RWPE2 (cell line): Measurements from ENCODE around the gene ANK3.

ENCODE experiments used
- ATAC-seq: fragments of 200-7000 bp; cut with Tn5 transposase; 3 replicates; pipeline ENCODE4 v1.9.1; 2021; ENCODE audit warnings: low read depth
- DNase-seq: peaks from one replicate; pipeline ENCODE4 v3.0.0-alpha.2; 2020; ENCODE audit warnings: low spot score
- H3K27ac ChIP-seq: fragments of 450-650 bp; 2 replicates; pipeline ENCODE4 v1.5.1; 2017; ENCODE audit warnings: mild to moderate bottlenecking; ENCODE audit not compliant: poor library complexity, severe bottlenecking
- H3K27me3 ChIP-seq: fragments of 250-450 bp; sonication (Bioruptor Pico); 2 replicates; pipeline ENCODE4 v1.5.1; 2021; ENCODE audit warnings: mild to moderate bottlenecking, moderate library complexity; ENCODE audit not compliant: insufficient read depth, poor library complexity, severe bottlenecking
- H3K36me3 ChIP-seq: fragments of 250-450 bp; sonication (Bioruptor Pico); 2 replicates; pipeline ENCODE4 v1.5.1; 2020; ENCODE audit warnings: low read depth, mild to moderate bottlenecking, moderate library complexity
- H3K4me1 ChIP-seq: fragments of 250-450 bp; sonication (Bioruptor Pico); 2 replicates; pipeline ENCODE4 v1.5.1; 2021; ENCODE audit warnings: mild to moderate bottlenecking, moderate library complexity; ENCODE audit not compliant: insufficient read depth, poor library complexity, severe bottlenecking
- H3K4me3 ChIP-seq: fragments of 250-450 bp; sonication (Bioruptor Pico); 2 replicates; pipeline ENCODE4 v1.5.1; 2021; ENCODE audit warnings: mild to moderate bottlenecking, moderate library complexity; ENCODE audit not compliant: severe bottlenecking
- H3K9me3 ChIP-seq: fragments of 250-450 bp; sonication (Bioruptor Pico); 2 replicates; pipeline ENCODE4 v1.5.1; 2021; ENCODE audit warnings: mild to moderate bottlenecking, moderate library complexity; ENCODE audit not compliant: severe bottlenecking
- TF ChIP-seq, protein P1 (sequence below): fragments of 450-650 bp; IDR thresholded peaks from one replicate; pipeline ENCODE4 v1.5.1; 2017; ENCODE audit warnings: mild to moderate bottlenecking, moderate library complexity; ENCODE audit not compliant: poor library complexity, severe bottlenecking

The ANK3 gene

DNA sequence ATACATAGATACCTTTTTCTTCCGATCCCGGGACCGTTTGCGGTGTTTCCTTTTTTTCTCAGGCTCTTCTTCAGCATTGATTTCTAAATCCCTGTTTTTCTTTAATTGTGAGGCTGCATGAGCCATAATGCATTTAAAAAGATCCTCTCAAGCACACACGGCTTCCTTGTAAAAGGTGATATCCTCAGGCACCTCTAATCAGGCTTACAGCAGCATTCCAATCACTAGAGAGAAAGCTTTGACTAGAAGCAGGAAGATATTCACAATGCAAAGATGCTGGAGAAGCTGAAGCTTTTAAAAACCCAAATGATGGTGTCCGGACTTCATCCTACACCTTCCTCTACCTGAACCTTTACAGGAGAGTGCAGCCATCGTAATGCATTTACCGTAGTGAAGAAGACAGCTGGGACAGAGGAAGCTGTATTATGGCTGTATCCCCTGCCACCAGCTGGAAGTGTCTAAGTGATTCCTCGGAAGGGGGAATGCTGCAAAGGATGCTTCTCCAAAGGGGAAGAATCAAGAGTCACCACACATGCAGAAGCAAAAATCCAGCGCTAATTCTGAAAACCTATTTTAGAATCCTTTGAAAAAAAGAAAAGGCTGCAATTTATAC is at the start of gene ANK3:
TSS of gene ANK3 (minus strand) at position 463 of the 613 bp plus-strand sequence. CDS start at position 126, 337 bp downstream.
- TF ChIP-seq, protein P1, sequence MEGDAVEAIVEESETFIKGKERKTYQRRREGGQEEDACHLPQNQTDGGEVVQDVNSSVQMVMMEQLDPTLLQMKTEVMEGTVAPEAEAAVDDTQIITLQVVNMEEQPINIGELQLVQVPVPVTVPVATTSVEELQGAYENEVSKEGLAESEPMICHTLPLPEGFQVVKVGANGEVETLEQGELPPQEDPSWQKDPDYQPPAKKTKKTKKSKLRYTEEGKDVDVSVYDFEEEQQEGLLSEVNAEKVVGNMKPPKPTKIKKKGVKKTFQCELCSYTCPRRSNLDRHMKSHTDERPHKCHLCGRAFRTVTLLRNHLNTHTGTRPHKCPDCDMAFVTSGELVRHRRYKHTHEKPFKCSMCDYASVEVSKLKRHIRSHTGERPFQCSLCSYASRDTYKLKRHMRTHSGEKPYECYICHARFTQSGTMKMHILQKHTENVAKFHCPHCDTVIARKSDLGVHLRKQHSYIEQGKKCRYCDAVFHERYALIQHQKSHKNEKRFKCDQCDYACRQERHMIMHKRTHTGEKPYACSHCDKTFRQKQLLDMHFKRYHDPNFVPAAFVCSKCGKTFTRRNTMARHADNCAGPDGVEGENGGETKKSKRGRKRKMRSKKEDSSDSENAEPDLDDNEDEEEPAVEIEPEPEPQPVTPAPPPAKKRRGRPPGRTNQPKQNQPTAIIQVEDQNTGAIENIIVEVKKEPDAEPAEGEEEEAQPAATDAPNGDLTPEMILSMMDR, result no peak
- no peak for DNase-seq

DNA sequence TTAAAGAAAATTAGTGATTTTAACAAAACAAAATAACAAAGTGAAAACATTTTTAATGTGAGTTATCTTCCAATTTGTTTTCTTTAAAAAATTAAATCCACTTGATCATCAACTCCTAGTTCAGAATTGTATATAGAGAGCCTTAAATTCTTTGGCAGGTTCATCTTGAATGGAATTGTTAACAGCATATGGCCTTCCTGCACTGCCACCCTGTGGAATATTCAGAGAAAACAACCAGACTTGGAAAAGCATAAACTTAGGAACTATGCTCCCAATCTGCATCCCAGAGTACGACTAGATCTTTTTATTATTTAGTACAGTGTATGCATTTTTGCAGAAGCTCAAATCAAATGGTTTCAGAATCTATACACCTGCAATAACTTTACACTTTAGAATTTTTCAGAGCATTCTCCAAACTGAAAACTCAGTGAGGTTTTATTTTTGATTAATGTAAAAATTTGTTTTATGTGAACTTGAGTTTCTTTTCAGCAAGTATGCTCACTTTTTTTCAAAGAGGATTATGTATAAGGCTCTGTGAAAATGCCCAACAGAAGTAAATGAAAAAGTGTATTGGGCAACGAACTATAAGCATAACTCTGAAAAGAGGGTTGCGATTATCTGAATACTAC is 44.9 kb upstream of the ANK3 start:
- Histone ChIP-seq H3K36me3 (no peaks in the 10 kb centered on the region), H3K9me3 (no peaks in the 10 kb centered on the region), H3K4me3 (no peak overlapping the region), H3K27ac (no peak overlapping the region), H3K4me1 (peaks cover 14% of the 10 kb centered on the region), H3K27me3 (no peaks in the 10 kb centered on the region)
- DNase-seq (no peak), ATAC-seq (peak; percentile 61; the same call in 2 of the 3 replicates)
- TF ChIP-seq, protein P1, result peak; percentile 91

More for the DNA sequence above, at the start of gene ANK3:
- Histone ChIP-seq H3K27me3 (no peaks in the 10 kb centered on the region), H3K27ac (no peak within 1 kb of the TSS), H3K36me3 (no peaks in the 10 kb centered on the region), H3K4me1 (peaks cover 11% of the 10 kb centered on the region), H3K9me3 (no peaks in the 10 kb centered on the region), H3K4me3 (no peak within 1 kb of the TSS)
- ATAC-seq, result no peak

DNA sequence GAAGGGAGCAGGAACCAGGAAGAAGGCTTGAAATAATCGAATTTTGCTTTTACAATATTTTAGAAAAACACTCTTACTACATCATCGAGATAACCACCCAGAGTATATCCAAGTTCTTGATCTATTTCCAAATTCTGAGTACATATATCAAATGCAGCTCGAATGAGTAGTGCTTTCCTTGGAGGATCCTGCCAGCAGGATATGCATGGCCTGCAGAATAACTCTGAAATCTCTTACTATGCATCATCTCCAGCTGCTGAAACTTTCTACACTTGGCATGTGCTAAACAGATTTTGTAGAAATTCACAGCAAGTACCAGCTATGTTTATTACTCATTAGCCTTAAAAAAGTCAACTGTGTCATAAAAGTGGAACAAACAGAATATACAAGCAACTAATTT is 44.0 kb upstream of the ANK3 start:
- H3K27me3 ChIP-seq, result no peaks in the 10 kb centered on the region
- no peak for ATAC-seq
- H3K27ac ChIP-seq, result no peak overlapping the region
- TF ChIP-seq, protein P1, result no peak
- peaks cover 22% of the 10 kb centered on the region for H3K4me1 ChIP-seq
- DNase-seq, result no peak
- H3K9me3 ChIP-seq, result no peaks in the 10 kb centered on the region
- no peaks in the 10 kb centered on the region for H3K36me3 ChIP-seq
- no peak overlapping the region for H3K4me3 ChIP-seq

DNA sequence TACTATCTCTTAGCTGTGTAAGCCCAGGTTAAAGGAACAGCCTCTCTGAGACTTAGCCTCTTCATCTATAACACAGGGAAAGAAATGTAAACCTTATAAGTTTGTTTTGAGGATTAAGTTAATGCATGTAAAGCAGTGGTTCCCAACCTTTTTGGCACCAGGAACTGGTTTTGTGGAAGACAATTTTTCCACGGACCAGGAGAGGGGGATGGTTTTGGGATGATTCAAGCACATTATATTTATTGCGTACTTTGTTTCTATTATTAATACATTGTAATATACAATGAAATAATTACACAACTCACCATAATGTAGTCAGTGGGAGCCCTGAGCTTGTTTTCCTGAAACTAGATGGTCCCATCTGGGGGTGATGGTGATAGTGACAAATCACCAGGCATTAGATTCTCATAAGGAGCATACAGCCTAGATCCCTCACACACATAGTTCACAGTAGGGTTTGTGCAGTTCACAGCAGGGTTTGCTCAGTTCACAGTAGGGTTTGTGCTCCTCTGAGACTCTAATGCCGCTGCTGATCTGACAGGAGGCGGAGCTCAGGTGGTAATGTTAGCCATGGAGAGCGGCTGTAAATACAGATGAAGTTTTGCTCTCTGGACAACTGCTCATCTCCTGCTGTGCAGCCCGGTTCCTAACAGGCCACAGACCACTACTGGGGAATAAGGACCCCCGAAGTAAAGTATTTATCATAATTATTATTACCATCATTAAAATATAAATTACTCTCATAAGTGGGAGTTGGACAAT is 41.3 kb upstream of the ANK3 start:
- ATAC-seq, result no peak
- no peak overlapping the region for H3K27ac ChIP-seq
- H3K9me3 ChIP-seq, result no peaks in the 10 kb centered on the region
- no peaks in the 10 kb centered on the region for H3K36me3 ChIP-seq
- H3K27me3 ChIP-seq, result no peaks in the 10 kb centered on the region
- H3K4me3 ChIP-seq, result no peak overlapping the region
- TF ChIP-seq, protein P1, result no peak
- no peak for DNase-seq
- H3K4me1 ChIP-seq, result peaks cover 43% of the 10 kb centered on the region
